ENCODE data around the gene HMG20A. TPM values are rescaled to one million over a fixed set of nuclear protein-coding genes. Genes with fewer than 3 reads are reported as not detected.
"Not testable (repeated sequence)": the region's sequence is repeated elsewhere in the genome, so short reads cannot be mapped to it uniquely, and the experiment has no call there.

Gene HMG20A
- total and polyA plus RNA-seq, 2 experiments from 2014 or later, result 17.8 to 57.8 TPM

GRCh38 chr15:77410157-77410500 lies 10.6 kb upstream of the HMG20A start:
- H2AFZ ChIP-seq; H3F3A ChIP-seq (replicated peaks; ENCODE audit: low read depth); ATAC-seq; H3K27me3 ChIP-seq (ENCODE audit: insufficient read depth); H3K4me3 Mint-ChIP-seq; H3K27me3 Mint-ChIP-seq (ENCODE audit: insufficient read depth, low read depth, poor library complexity); H3K9me2 ChIP-seq (ENCODE audit: insufficient read depth); H3K4me3 ChIP-seq; H3K4me2 ChIP-seq; DNase-seq (ENCODE audit: low spot score); H3K9me3 Mint-ChIP-seq; H3K27ac Mint-ChIP-seq; H3K36me3 ChIP-seq (ENCODE audit: insufficient read depth); H3K27ac ChIP-seq (ENCODE audit: low read depth): not testable (repeated sequence)
- Histone ChIP-seq H3K4me1 (ENCODE audit: insufficient read depth) (peaks cover 22% of the 10 kb centered on the region), H3K79me2 (replicated peaks; ENCODE audit: insufficient read depth) (peaks cover 100% of the 10 kb centered on the region), H4K20me1 (replicated peaks; ENCODE audit: insufficient read depth) (peaks cover 14% of the 10 kb centered on the region)
- H3K36me3 Mint-ChIP-seq (ENCODE audit: low read depth), result peaks cover 12% of the 10 kb centered on the region; the same call in 2 of the 3 replicates
- H3K4me1 Mint-ChIP-seq, result peaks cover 29% of the 10 kb centered on the region

GRCh38 chr15:77410701-77411618 lies 9.7 kb upstream of the HMG20A start:
- H4K20me1 ChIP-seq (replicated peaks; ENCODE audit: insufficient read depth), result peaks cover 14% of the 10 kb centered on the region

More at GRCh38 chr15:77410701-77411618, 9.7 kb upstream of the HMG20A start:
- H3K4me3 Mint-ChIP-seq, result no peak overlapping the region
- ATAC-seq (no peak), DNase-seq (ENCODE audit: low spot score) (no peak)
- Histone ChIP-seq H3K4me3 (no peak overlapping the region), H3K27ac (ENCODE audit: low read depth) (no peak overlapping the region), H3K27me3 (ENCODE audit: insufficient read depth) (no peaks in the 10 kb centered on the region), H3K9me2 (ENCODE audit: insufficient read depth) (no peaks in the 10 kb centered on the region), H3K4me1 (ENCODE audit: insufficient read depth) (peaks cover 22% of the 10 kb centered on the region), H3K36me3 (ENCODE audit: insufficient read depth) (no peaks in the 10 kb centered on the region), H3K4me2 (no peak overlapping the region), H2AFZ (no peak overlapping the region), H3F3A (replicated peaks; ENCODE audit: low read depth) (no peaks in the 10 kb centered on the region), H3K79me2 (replicated peaks; ENCODE audit: insufficient read depth) (peaks cover 99% of the 10 kb centered on the region)
- no peak overlapping the region; the same call in 1 of the 2 replicates for H3K27ac Mint-ChIP-seq
- TF ChIP-seq EZH2phosphoT487 (IDR thresholded peaks at IDR 0.05; ENCODE audit: unreplicated experiment) (no peak), ZNF331 (CRISPR knock-in tag; IDR thresholded peaks at IDR 0.05; ENCODE audit: low read depth) (no peak), ZNF462 (CRISPR knock-in tag; IDR thresholded peaks at IDR 0.05) (no peak), EZH2 (IDR thresholded peaks at IDR 0.05; ENCODE audit: low read depth, unreplicated experiment) (no peak), ZNF114 (CRISPR knock-in tag; IDR thresholded peaks at IDR 0.05) (no peak), ETS1 (IDR thresholded peaks at IDR 0.05) (no peak), POLR2AphosphoS5 (IDR thresholded peaks at IDR 0.05; ENCODE audit: low read depth) (no peak), JUNB (IDR thresholded peaks at IDR 0.05; ENCODE audit: unreplicated experiment) (no peak)
- H3K36me3 Mint-ChIP-seq (ENCODE audit: low read depth), result peaks cover 12% of the 10 kb centered on the region; the same call in 2 of the 3 replicates
- H3K4me1 Mint-ChIP-seq, result peaks cover 21% of the 10 kb centered on the region
- no peaks in the 10 kb centered on the region for H3K27me3 Mint-ChIP-seq (ENCODE audit: insufficient read depth, low read depth, poor library complexity)
- H3K9me3 Mint-ChIP-seq, result peaks cover 7% of the 10 kb centered on the region; the same call in 2 of the 3 replicates

Data from GM23338 (cell line).